Erythroblast (primary cell): Measurements from ENCODE around the gene CERS6.

Experiments
- GATA1 ChIP-seq: IDR thresholded peaks from 2 replicates; pipeline ENCODE4 v1.6.1; 2011; ENCODE audit warnings: low read depth, mild to moderate bottlenecking, control low read depth, low read length, moderate library complexity
- POLR2A ChIP-seq: IDR thresholded peaks from 2 replicates; pipeline ENCODE4 v1.6.1; 2011; ENCODE audit warnings: mild to moderate bottlenecking, low read length

GRCh38 chr2:168482952-168483831, 27.1 kb downstream of the CERS6 start:
- no peak for TF ChIP-seq POLR2A
- no peak for TF ChIP-seq GATA1
